K562 (cell line): ENCODE measurements around the gene FAM168B. TPM values are rescaled to one million over a fixed set of nuclear protein-coding genes. Genes with fewer than 3 reads are reported as not detected.

Source experiments
- ATAC-seq: fragments of 200-7000 bp; cut with Tn5 transposase; 3 replicates; pipeline ENCODE4 v1.9.1; 2020; ENCODE audit warnings: moderate library complexity
- BruUV-seq: library from RNA; stranded (reverse); fragments of 400-500 nt; replicated peaks from 2 replicates; lab custom pipeline; 2021; lab: Mats Ljungman, UMichigan
- CTCF ChIA-PET: fragments of 300-600 bp; formaldehyde crosslinking; extraction: SDS; loops from one replicate; lab custom pipeline; 2021; ENCODE audit warnings: low intra/inter-chr PET ratio; lab: Yijun Ruan, JAX
- POLR2A ChIA-PET: fragments of 300-600, 350-650 bp; sonication (Branson Sonifier 250); formaldehyde crosslinking; extraction: SDS; loops from one replicate; lab custom pipeline; 2021; ENCODE audit warnings: antibody characterized with exemption, inconsistent platforms; lab: Yijun Ruan, JAX
- DNase-seq, 4 experiments: peaks; one replicate each; pipeline versions ENCODE4 v3.0.0 to v3.0.0-alpha.2; 2011 to 2018; ENCODE audit warnings: low spot score in 3 of 4, mixed read lengths in 3 of 4; ENCODE audit errors: extremely low read depth in 1 of 4
- FAIRE-seq: peaks from 2 replicates; lab custom pipeline; 2011; peaks lifted over from hg19 to GRCh38; lab: Jason Lieb, UNC
- H2AFZ ChIP-seq: 2 replicates; pipeline ENCODE4 v1.6.0; 2011; ENCODE audit warnings: low read depth, low read length, control low read depth, inconsistent platforms
- H3K27ac ChIP-seq: fragments of 200-600 bp; 3 replicates; pipeline ENCODE4 v1.8.0; 2011; ENCODE audit warnings: low read depth, mild to moderate bottlenecking, control low read depth, inconsistent platforms, low read length, moderate library complexity, mixed read lengths; ENCODE audit errors: extremely low read depth
- H3K27me3 ChIP-seq, 2 experiments: fragments of 300-600 bp in 1 of 2; 2 replicates in 1 of 2; 3 replicates in 1 of 2; pipeline versions ENCODE4 v1.6.0 to v1.8.0; 2011; ENCODE audit warnings: inconsistent platforms in 2 of 2, low read length in 2 of 2, mild to moderate bottlenecking in 1 of 2, mixed read lengths in 1 of 2, moderate library complexity in 1 of 2; ENCODE audit not compliant: control insufficient read depth in 2 of 2, insufficient read depth in 2 of 2
- H3K36me3 ChIP-seq: fragments of 300-600 bp; 3 replicates; pipeline ENCODE4 v1.8.0; 2011; ENCODE audit warnings: mild to moderate bottlenecking, low read length, inconsistent platforms; ENCODE audit not compliant: control insufficient read depth, insufficient read depth
- H3K4me1 ChIP-seq, 2 experiments: fragments of 200-600 bp in 1 of 2; replicated peaks in 1 of 2; 2 replicates in 1 of 2; 3 replicates in 1 of 2; pipeline versions ENCODE4 v1.5.1 to v1.8.0; 2011; ENCODE audit warnings: inconsistent platforms in 2 of 2, low read length in 2 of 2, mild to moderate bottlenecking in 1 of 2, mixed read lengths in 1 of 2, moderate library complexity in 1 of 2; ENCODE audit not compliant: control insufficient read depth in 2 of 2, insufficient read depth in 2 of 2
- H3K4me2 ChIP-seq: 2 replicates; pipeline ENCODE4 v1.6.1; 2011; ENCODE audit warnings: low read length, control low read depth, inconsistent platforms, mixed read lengths; ENCODE audit not compliant: insufficient read depth
- H3K4me3 ChIP-seq: fragments of 200-600 bp; sonication (generic), shearing (Covaris generic); 2 replicates; pipeline ENCODE4 v1.5.1; 2016; ENCODE audit warnings: control low read depth, inconsistent platforms
- H3K79me2 ChIP-seq: fragments of 200-600 bp; 3 replicates; pipeline ENCODE4 v1.8.0; 2011; ENCODE audit warnings: low read length, inconsistent platforms; ENCODE audit not compliant: control insufficient read depth, insufficient read depth
- H3K9ac ChIP-seq, 2 experiments: 2 replicates each; pipeline versions ENCODE4 v1.6.0 to v1.6.1; 2011; ENCODE audit warnings: low read depth in 2 of 2, low read length in 2 of 2, control low read depth in 1 of 2, inconsistent platforms in 1 of 2, mild to moderate bottlenecking in 1 of 2, mixed read lengths in 1 of 2; ENCODE audit not compliant: insufficient read depth in 1 of 2
- H3K9me1 ChIP-seq: one replicate; pipeline ENCODE4 v1.6.0; 2011; ENCODE audit warnings: inconsistent platforms, mild to moderate bottlenecking, low read length, moderate library complexity; ENCODE audit not compliant: control insufficient read depth, insufficient read depth
- H3K9me3 ChIP-seq: replicated peaks from 2 replicates; pipeline ENCODE4 v1.5.1; 2011; ENCODE audit warnings: low read depth, low read length, inconsistent platforms; ENCODE audit not compliant: control insufficient read depth, insufficient read depth
- H4K20me1 ChIP-seq: replicated peaks from 2 replicates; pipeline ENCODE4 v1.6.1; 2011; ENCODE audit warnings: low read length, inconsistent platforms, mixed read lengths; ENCODE audit not compliant: control insufficient read depth, insufficient read depth
- MTF1 ChIP-seq: fragments of 250-450 bp; sonication (Bioruptor Pico); IDR thresholded peaks from 2 replicates; pipeline ENCODE4 v1.9.0; 2021; ENCODE audit warnings: moderate library complexity, mild to moderate bottlenecking, inconsistent platforms, borderline replicate concordance
- MYBL2 ChIP-seq, 2 experiments: fragments of 450-650 bp in 1 of 2; sonication (generic) in 1 of 2; formaldehyde crosslinking in 1 of 2; IDR thresholded peaks; 2 replicates each; pipeline versions ENCODE4 v1.6.1 to v1.8.1; 2017 to 2022; ENCODE audit warnings: borderline replicate concordance in 1 of 2, inconsistent platforms in 1 of 2, low read depth in 1 of 2, mild to moderate bottlenecking in 1 of 2, missing genetic modification reagents in 1 of 2, moderate library complexity in 1 of 2
- POLR2G ChIP-seq: fragments of 200-400 bp; formaldehyde crosslinking; IDR thresholded peaks from 2 replicates; pipeline ENCODE4 v1.6.1; 2017; ENCODE audit warnings: low read depth, mild to moderate bottlenecking, antibody characterized with exemption, low read length, moderate library complexity
- ZSCAN32 ChIP-seq: fragments of 450-650 bp; formaldehyde crosslinking; IDR thresholded peaks from 2 replicates; pipeline ENCODE4 v1.4.0; 2020; ENCODE audit warnings: mild to moderate bottlenecking, moderate library complexity
- WGBS: fragments of 100-300 bp; shearing (Covaris generic); methylation state at CpG from one replicate; pipeline ENCODE4 v1.1.6; 2016; ENCODE audit warnings: low coverage, mixed read lengths; ENCODE audit not compliant: insufficient coverage; ENCODE audit errors: missing lambda C conversion rate; 5-methylcytosine and 5-hydroxymethylcytosine counted together
- in situ Hi-C: fragments of 300-500 bp; cut with MboI; formaldehyde crosslinking; loops from 4 replicates; pipeline ENCODE4 v1.15.0; 2018; ENCODE audit warnings: inconsistent platforms, mixed read lengths
- intact Hi-C: fragments of 100-400 bp; cut with micrococcal nuclease; formaldehyde crosslinking; loops from 2 replicates; pipeline ENCODE4 v1.14.2; 2022
- polyA plus RNA-seq, 8 experiments: library from polyadenylated mRNA; depleted of rRNA in 4 of 8; stranded (reverse) in 5 of 8; unstranded in 3 of 8; fragments of >200 nt; fragmentation: Nextera tagmentation in 2 of 8; fragmentation: Illumina TruSeq in 1 of 8; extraction: Ambion mirVana in 2 of 8; extraction: Trizol in 1 of 8; gene quantifications; 2 replicates each; pipeline versions ENCODE4 v1.2.1 to v1.2.3, GENCODE V29; 2011 to 2014; ENCODE audit warnings: inconsistent platforms in 1 of 8, missing spikeins in 1 of 8
- total RNA-seq, 7 experiments: library from RNA; depleted of rRNA in 6 of 7; stranded (reverse); fragments of >200 nt in 6 of 7; fragmentation: Illumina TruSeq in 2 of 7; extraction: Trizol in 2 of 7; gene quantifications; 2 replicates each; pipeline versions ENCODE4 v1.2.1 to v1.2.3, GENCODE V29; 2011 to 2021; ENCODE audit warnings: low replicate concordance in 1 of 7
- TF ChIP-seq, protein P1 (sequence below): fragments of 450-650 bp; IDR thresholded peaks from 2 replicates; pipeline ENCODE4 v1.6.1; 2017; ENCODE audit warnings: mild to moderate bottlenecking, moderate library complexity

Gene FAM168B
- total and polyA plus RNA-seq, 9 of the 15 experiments (the other 6 are each of a cell fraction or from before 2014, with no cell fraction given), result 3.3 to 76.0 (median 46.1) TPM

GRCh38 chr2:131055169-131056065, 37.8 kb downstream of the FAM168B start:
- DNase-seq, result no peak

More at GRCh38 chr2:131055169-131056065, 37.8 kb downstream of the FAM168B start:
- Histone ChIP-seq H2AFZ (no peak overlapping the region), H3K4me2 (no peak overlapping the region), H3K4me1 (no peaks in the 10 kb centered on the region; a peak in 1 of 5 replicates), H3K27me3 (no peaks in the 10 kb centered on the region), H3K9me3 (no peaks in the 10 kb centered on the region), H3K27ac (no peak overlapping the region), H3K36me3 (peaks cover 90% of the 10 kb centered on the region), H3K9me1 (no peaks in the 10 kb centered on the region), H3K9ac (peak overlapping the region in 1 of 2 experiments; percentile 4; a peak in 1 of 4 replicates), H3K4me3 (no peak overlapping the region), H3K79me2 (peaks cover 46% of the 10 kb centered on the region), H4K20me1 (peaks cover 20% of the 10 kb centered on the region; the same call in 1 of the 2 replicates)
- BruUV-seq, result no TSS peak
- POLR2A ChIA-PET, result interaction anchor here (1.0 kb wide), 1 partner anchor 13 kb away, joined by 4 read pairs; no protein-coding TSS in a partner anchor
- no peak for ATAC-seq
- FAIRE-seq, result no peak
- in situ Hi-C loops, result no loop called here
- TF ChIP-seq POLR2G (0 out of 2 replicates have a peak, but pooled peaks have one; percentile 26), MYBL2 (IDR thresholded peaks at IDR 0.05; ENCODE audit: low read depth) (no peak), MYBL2 (CRISPR knock-in tag; IDR thresholded peaks at IDR 0.05; ENCODE audit: borderline replicate concordance) (no peak), MTF1 (CRISPR knock-in tag) (no peak), ZSCAN32 (CRISPR knock-in tag) (no peak)
- TF ChIP-seq, protein P1, sequence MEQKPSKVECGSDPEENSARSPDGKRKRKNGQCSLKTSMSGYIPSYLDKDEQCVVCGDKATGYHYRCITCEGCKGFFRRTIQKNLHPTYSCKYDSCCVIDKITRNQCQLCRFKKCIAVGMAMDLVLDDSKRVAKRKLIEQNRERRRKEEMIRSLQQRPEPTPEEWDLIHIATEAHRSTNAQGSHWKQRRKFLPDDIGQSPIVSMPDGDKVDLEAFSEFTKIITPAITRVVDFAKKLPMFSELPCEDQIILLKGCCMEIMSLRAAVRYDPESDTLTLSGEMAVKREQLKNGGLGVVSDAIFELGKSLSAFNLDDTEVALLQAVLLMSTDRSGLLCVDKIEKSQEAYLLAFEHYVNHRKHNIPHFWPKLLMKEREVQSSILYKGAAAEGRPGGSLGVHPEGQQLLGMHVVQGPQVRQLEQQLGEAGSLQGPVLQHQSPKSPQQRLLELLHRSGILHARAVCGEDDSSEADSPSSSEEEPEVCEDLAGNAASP, result no peak
- intact Hi-C loops, result no loop called here
- CTCF ChIA-PET, result no interaction called here
- 94% methylated on average over 24 of the region's 26 CpGs for WGBS
